SIG-M5 (cell line): ENCODE data around the gene POLQ.
"Not testable (repeated sequence)": the region's sequence is repeated elsewhere in the genome, so short reads cannot be mapped to it uniquely, and the experiment has no call there.

ENCODE experiments used
- DNase-seq: peaks from one replicate; lab custom pipeline; 2025; lab: John Stamatoyannopoulos, UW

Gene POLQ

GRCh38 chr3:121508389-121508788 is 37.4 kb downstream of the POLQ start:
- DNase-seq, result no peak

- no peak for DNase-seq
Measured at GRCh38 chr3:121505256-121505655, 40.5 kb downstream of the POLQ start.

- no peak for DNase-seq
Measured at GRCh38 chr3:121504618-121505017, 41.2 kb downstream of the POLQ start.

GRCh38 chr3:121496786-121497185 is 49.0 kb downstream of the POLQ start:
- no peak for DNase-seq

GRCh38 chr3:121493431-121493830 is 52.4 kb downstream of the POLQ start:
- DNase-seq, result no peak

DNA sequence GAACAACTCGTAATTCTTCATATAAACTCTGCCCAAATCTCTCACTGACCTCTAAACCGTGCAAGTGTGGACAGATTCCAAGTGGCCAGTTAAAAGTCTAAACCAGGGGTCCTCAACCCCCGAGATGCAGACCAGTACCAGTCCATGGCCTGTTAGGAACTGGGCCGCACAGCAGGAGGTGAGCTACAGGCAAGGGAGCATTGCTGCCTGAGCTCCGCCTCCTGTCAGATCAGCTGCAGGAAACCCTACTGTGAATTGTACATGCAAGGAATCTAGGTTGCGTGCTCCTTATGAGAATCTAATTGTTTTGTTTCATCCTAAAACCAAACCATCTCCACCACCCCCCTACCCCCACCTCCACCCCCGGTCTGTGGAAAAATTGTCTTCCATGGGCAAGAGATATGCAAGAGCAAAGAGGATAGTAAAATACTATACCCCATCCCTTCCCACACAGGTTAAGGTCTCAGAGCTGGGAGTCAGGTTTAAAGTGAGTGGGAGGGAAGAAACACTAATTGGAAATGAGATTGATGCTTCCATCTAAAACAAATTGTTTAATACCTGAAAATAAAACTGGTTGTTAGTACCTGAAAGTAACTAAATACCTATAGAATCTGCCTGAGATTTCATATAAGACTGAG is 54.0 kb downstream of the POLQ start:
- DNase-seq, result no peak

DNA sequence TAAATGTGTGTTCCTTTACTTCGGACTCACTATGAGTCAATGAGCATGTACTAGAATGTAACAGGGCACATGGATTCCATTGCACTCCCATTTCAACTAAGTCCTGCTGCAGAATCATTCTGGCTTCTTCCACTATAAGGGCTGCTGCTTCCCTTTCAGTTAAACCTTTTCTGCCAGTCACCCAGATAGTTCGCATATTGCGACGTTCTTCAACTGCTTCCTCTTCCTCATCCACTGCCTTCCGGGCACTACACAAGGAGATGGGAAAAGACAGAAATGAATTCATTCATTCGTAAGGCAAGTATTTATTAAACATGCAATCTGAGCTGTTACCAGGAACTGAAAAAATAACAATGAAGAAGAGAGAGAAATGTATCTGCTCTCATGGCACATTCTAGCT is 55.6 kb downstream of the POLQ start:
- no peak for DNase-seq

DNA sequence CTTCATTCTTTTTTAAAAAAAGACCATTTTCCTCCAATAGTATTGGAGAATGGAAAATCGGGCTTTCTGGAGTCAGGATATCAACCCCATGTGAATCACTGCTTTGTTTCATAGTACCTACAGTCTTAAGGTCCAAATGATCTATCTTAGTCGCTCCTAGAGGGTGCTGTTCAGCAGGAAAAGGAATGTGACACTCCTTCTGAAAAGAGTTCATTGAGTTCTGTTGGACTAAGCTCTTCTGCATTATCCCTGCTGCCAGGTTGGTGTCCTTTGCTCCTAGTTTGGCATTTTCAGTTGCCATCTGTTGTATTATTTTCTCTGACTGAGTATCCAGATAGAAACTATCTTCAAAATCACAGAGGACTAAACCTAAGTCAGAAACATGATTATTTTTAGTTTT is 57.2 kb downstream of the POLQ start:
- no peak for DNase-seq

GRCh38 chr3:121483290-121483689 is 62.5 kb downstream of the POLQ start:
- no peak for DNase-seq

- DNase-seq, result no peak
Measured at GRCh38 chr3:121482660-121483059, 63.1 kb downstream of the POLQ start.

DNA sequence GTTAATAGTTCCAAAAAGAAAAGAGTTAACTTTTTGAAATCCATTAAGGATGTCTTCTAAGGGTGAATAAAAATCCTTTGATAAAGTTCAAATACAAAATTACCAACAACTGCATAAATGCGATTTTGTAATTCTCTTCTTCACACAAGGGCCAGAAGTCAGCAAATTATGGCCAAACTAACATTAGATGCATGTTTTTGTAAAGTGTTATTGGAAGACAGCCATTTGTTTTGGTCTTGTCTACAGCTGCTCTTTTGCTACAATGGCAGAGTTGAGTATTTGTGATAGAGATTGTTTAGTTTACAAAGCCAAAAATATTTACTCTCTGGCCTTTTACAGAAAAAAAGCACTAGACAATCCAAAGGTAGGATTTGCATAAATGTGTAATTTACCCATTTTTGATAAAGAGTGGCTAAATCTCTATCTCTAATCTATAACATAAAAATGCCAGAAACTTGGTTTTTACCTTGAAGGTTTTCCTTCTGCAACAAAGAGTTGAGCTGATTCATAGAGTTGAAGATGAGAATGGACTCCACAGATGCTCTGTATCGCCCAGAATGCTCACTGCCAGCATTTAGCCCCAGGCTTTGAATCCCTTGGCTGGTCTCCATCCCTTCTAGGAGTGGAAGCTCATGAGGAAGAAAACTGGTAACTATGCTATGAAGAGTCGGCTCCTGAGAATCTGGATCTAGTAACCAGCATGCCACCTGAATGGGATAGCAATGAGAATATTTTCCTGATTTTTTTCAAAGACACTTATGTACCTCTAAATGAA is 64.5 kb downstream of the POLQ start:
- DNase-seq, result no peak

- DNase-seq, result no peak
Measured at GRCh38 chr3:121477589-121477988, 68.2 kb downstream of the POLQ start.

GRCh38 chr3:121473001-121473400 is 72.8 kb downstream of the POLQ start:
- DNase-seq, result no peak

GRCh38 chr3:121467085-121467484 is 78.7 kb downstream of the POLQ start:
- no peak for DNase-seq

DNA sequence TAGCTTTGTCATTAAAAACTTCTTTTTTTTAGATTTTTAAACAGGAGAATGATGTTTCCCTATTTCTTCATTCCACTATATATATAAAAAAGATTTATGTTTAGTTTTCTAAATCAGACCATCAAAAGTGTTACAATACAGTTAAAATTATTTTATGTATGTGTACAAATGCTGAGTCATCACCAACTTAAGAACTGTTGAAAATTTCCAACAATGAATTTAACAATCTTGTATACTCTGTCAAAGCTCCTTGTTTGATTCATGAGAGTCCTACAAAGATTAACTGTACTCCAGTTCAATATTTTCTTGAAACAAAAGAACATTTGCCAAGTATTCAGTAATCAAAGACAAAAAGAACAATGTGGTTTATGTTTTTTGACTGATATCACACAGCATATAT is 82.0 kb downstream of the POLQ start:
- DNase-seq, result no peak

- no peak for DNase-seq
Measured at GRCh38 chr3:121462565-121462964, 83.2 kb downstream of the POLQ start.

GRCh38 chr3:121451752-121452151 is 94.0 kb downstream of the POLQ start:
- not testable (repeated sequence) for DNase-seq

- DNase-seq, result no peak
Measured at GRCh38 chr3:121443456-121443855, 102.3 kb downstream of the POLQ start.

- DNase-seq, result no peak
Measured at GRCh38 chr3:121436641-121437040, 109.1 kb downstream of the POLQ start.

DNA sequence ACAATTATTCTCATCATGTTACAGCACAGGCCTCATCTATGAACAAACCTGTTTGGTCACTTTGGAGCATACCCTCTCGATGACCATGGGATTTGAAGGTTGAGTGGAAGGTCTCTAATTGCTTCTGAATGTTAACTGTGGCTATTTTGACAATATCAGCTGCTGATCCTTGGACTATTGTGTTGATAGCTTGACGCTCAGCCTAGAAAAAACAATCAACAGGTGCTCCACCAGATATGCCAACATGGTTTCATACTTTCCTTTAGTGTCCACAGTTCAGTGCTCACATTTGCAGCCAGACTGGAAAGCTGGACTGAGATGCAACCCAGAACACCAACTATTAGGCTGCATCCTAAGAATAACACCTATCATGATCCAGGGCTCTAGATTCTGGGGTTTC is 109.7 kb downstream of the POLQ start:
- DNase-seq, result no peak

- no peak for DNase-seq
Measured at GRCh38 chr3:121431726-121432517, 113.9 kb downstream of the POLQ start.

DNA sequence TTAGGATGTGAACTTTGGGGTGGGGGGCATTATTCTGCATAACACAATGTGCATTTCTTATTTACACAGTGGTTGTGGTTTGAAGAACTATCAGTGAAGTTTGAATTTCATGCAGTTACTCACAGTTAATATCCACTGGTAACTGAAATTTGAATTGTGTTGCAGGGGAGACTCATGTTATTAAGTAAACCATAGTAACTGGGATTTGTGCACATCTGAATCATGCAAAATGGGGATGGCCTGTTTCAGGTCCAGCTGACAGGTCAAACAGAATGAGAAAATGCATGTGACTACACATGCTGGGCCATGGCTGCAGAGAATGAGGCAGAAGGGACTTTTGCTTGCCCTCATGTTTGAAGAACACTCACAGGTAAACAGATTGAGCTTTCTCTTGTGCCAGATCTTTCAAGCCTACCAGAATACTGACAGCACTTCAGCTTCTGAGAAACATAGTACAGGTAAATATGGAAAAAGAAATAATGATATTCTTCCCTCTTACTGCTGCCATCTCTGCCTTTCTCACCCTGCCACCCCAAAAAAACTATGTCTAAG is 115.0 kb downstream of the POLQ start:
- no peak for DNase-seq

GRCh38 chr3:121424549-121424948 is 121.2 kb downstream of the POLQ start:
- DNase-seq, result no peak
